ENCODE results near the gene LHFPL4.
"Not testable (repeated sequence)": the region's sequence is repeated elsewhere in the genome, so short reads cannot be mapped to it uniquely, and the experiment has no call there.

Gene LHFPL4

GRCh38 chr3:9563851-9564250 is 10.2 kb upstream of the LHFPL4 start:
- ChIA-PET POLR2A (no interaction called here), CTCF (no interaction called here)
- no peak for DNase-seq (ENCODE audit: extremely low spot score)
- TF ChIP-seq SUZ12 (IDR thresholded peaks at IDR 0.05) (no peak), NFRKB (IDR thresholded peaks at IDR 0.05) (no peak), PKNOX1 (IDR thresholded peaks at IDR 0.05) (no peak), FOXA1 (IDR thresholded peaks at IDR 0.05) (no peak)

- CTCF ChIA-PET; DNase-seq (ENCODE audit: extremely low spot score); POLR2A ChIA-PET: not testable (repeated sequence)
Observed at GRCh38 chr3:9560056-9560455, 6.4 kb upstream of the LHFPL4 start.

GRCh38 chr3:9553948-9554513 is 409 bp upstream of the LHFPL4 start:
- CTCF ChIA-PET: no interaction called here
- POLR2A ChIA-PET: no interaction called here
- DNase-seq (ENCODE audit: extremely low spot score): no peak
- TF ChIP-seq TARDBP (IDR thresholded peaks at IDR 0.05) (no peak), SP1 (IDR thresholded peaks at IDR 0.05) (no peak), FOXK2 (IDR thresholded peaks at IDR 0.05) (no peak), LEF1 (IDR thresholded peaks at IDR 0.05; ENCODE audit: borderline replicate concordance) (no peak)

- ChIA-PET POLR2A (no interaction called here), CTCF (no interaction called here)
- peak; percentile 35 for DNase-seq (ENCODE audit: extremely low spot score)
- TF ChIP-seq HDGF (IDR thresholded peaks at IDR 0.05; ENCODE audit: borderline replicate concordance): no peak
- TF ChIP-seq ELF4 (IDR thresholded peaks at IDR 0.05): no peak
- TF ChIP-seq TARDBP (IDR thresholded peaks at IDR 0.05): no peak
- no peak for TF ChIP-seq SUZ12 (IDR thresholded peaks at IDR 0.05)
- no peak for TF ChIP-seq SP1 (IDR thresholded peaks at IDR 0.05)
- no peak for TF ChIP-seq FOXK2 (IDR thresholded peaks at IDR 0.05)
- no peak for TF ChIP-seq ARNT (IDR thresholded peaks at IDR 0.05)
- no peak for TF ChIP-seq NFRKB (IDR thresholded peaks at IDR 0.05)
- TF ChIP-seq PKNOX1 (IDR thresholded peaks at IDR 0.05): no peak
- no peak for TF ChIP-seq CTBP1 (IDR thresholded peaks at IDR 0.05; ENCODE audit: borderline replicate concordance)
- TF ChIP-seq FOXM1 (IDR thresholded peaks at IDR 0.05; ENCODE audit: borderline replicate concordance): no peak
Observed at GRCh38 chr3:9552252-9552999, 1.2 kb downstream of the LHFPL4 start.

GRCh38 chr3:9550999-9551398 is 2.6 kb downstream of the LHFPL4 start:
- TF ChIP-seq CTBP1 (IDR thresholded peaks at IDR 0.05; ENCODE audit: borderline replicate concordance) (no peak), ARNT (IDR thresholded peaks at IDR 0.05) (no peak), L3MBTL2 (conservative IDR thresholded peaks at IDR 0.05) (no peak), PKNOX1 (IDR thresholded peaks at IDR 0.05) (no peak), FOXK2 (IDR thresholded peaks at IDR 0.05) (no peak), BHLHE40 (IDR thresholded peaks at IDR 0.05; ENCODE audit: borderline replicate concordance) (no peak), FOXM1 (IDR thresholded peaks at IDR 0.05; ENCODE audit: borderline replicate concordance) (no peak), HDGF (IDR thresholded peaks at IDR 0.05; ENCODE audit: borderline replicate concordance) (no peak), SUZ12 (IDR thresholded peaks at IDR 0.05) (no peak), FOXA1 (IDR thresholded peaks at IDR 0.05) (no peak), LEF1 (IDR thresholded peaks at IDR 0.05; ENCODE audit: borderline replicate concordance) (no peak)
- DNase-seq (ENCODE audit: extremely low spot score): no peak
- ChIA-PET CTCF (no interaction called here), POLR2A (no interaction called here)

- no peak for DNase-seq (ENCODE audit: extremely low spot score)
- POLR2A ChIA-PET: no interaction called here
- no peak for TF ChIP-seq PKNOX1 (IDR thresholded peaks at IDR 0.05)
- CTCF ChIA-PET: no interaction called here
Observed at GRCh38 chr3:9549600-9549999, 4.0 kb downstream of the LHFPL4 start.

- CTCF ChIA-PET: no interaction called here
- DNase-seq (ENCODE audit: extremely low spot score): no peak
- POLR2A ChIA-PET: no interaction called here
- TF ChIP-seq SP1 (IDR thresholded peaks at IDR 0.05): no peak
- TF ChIP-seq LEF1 (IDR thresholded peaks at IDR 0.05; ENCODE audit: borderline replicate concordance): no peak
- no peak for TF ChIP-seq ELF4 (IDR thresholded peaks at IDR 0.05)
- TF ChIP-seq NFRKB (IDR thresholded peaks at IDR 0.05): no peak
- TF ChIP-seq ARNT (IDR thresholded peaks at IDR 0.05): no peak
- TF ChIP-seq CTBP1 (IDR thresholded peaks at IDR 0.05; ENCODE audit: borderline replicate concordance): no peak
- TF ChIP-seq SUZ12 (IDR thresholded peaks at IDR 0.05): no peak
- no peak for TF ChIP-seq HDGF (IDR thresholded peaks at IDR 0.05; ENCODE audit: borderline replicate concordance)
- TF ChIP-seq FOXM1 (IDR thresholded peaks at IDR 0.05; ENCODE audit: borderline replicate concordance): no peak
- TF ChIP-seq FOXA1 (IDR thresholded peaks at IDR 0.05): no peak
Observed at GRCh38 chr3:9548991-9549390, 4.6 kb downstream of the LHFPL4 start.
